Spleen (tissue), 7 donors: ENCODE measurements around the gene ITGA1.

Source experiments
- CTCF ChIP-seq, 11 experiments: fragments of 200-600 bp in 7 of 11; fragments of 450-650 bp in 4 of 11; sonication (generic) in 4 of 11; IDR thresholded peaks in 8 of 11; conservative IDR thresholded peaks in 3 of 11; 1 replicate in 7 of 11; 2 replicates in 4 of 11; pipeline versions ENCODE4 v1.4.0 to v1.8.0; 2016 to 2021; ENCODE audit warnings: antibody characterized with exemption in 11 of 11, inconsistent platforms in 4 of 11, mild to moderate bottlenecking in 1 of 11
- POLR2AphosphoS5 ChIP-seq, 3 donors: sonication (generic); formaldehyde crosslinking; IDR thresholded peaks; one replicate each; pipeline ENCODE4 v1.5.1; 2017; ENCODE audit warnings: antibody characterized with exemption in 3 of 3
- donor health status: DM: no; HTN: no; CAD: no; lungs with moderate emphysema.
- donor health status: DM: no; HTN: no; CAD: no.
- donor health status: DM: no; HTN: no; CAD: no.

- TF ChIP-seq POLR2AphosphoS5 (IDR thresholded peaks at IDR 0.05) (no peak), CTCF (IDR thresholded peaks at IDR 0.05 in 8 of 11, conservative IDR thresholded peaks at IDR 0.05 in 3 of 11) (no peak)
Observed at GRCh38 chr5:52950686-52951085, 163.0 kb downstream of the ITGA1 start.
